ENCODE results near the gene TRAK1. TPM values are rescaled to one million over a fixed set of nuclear protein-coding genes. Genes with fewer than 3 reads are reported as not detected.

Gene TRAK1
- total RNA-seq, 3 donors from 2014 or later, result 29.0 to 53.7 (median 40.6) TPM

GRCh38 chr3:42224658-42225421 lies 133.7 kb downstream of the TRAK1 start:
- intact Hi-C loops (cut with DNase I; ENCODE audit: low total_unique reads), result no loop called here
- Histone ChIP-seq H3K36me3 (no peaks in the 10 kb centered on the region), H3K27ac (no peak overlapping the region), H3K9me3 (no peaks in the 10 kb centered on the region), H3K4me3 (no peak overlapping the region), H3K27me3 (no peaks in the 10 kb centered on the region), H3K4me1 (no peaks in the 10 kb centered on the region)
- DNase-seq (ENCODE audit: low spot score in 2 of 2), result no peak
- no peak for TF ChIP-seq POLR2AphosphoS5 (IDR thresholded peaks at IDR 0.05)
- TF ChIP-seq CTCF (IDR thresholded peaks at IDR 0.05), result no peak
- TF ChIP-seq POLR2A (IDR thresholded peaks at IDR 0.05), result no peak

- H3K9me3 ChIP-seq, result no peaks in the 10 kb centered on the region
- H3K27ac ChIP-seq, result no peak overlapping the region
- H3K27me3 ChIP-seq, result no peaks in the 10 kb centered on the region
- no peak for TF ChIP-seq POLR2A (IDR thresholded peaks at IDR 0.05)
- TF ChIP-seq CTCF (IDR thresholded peaks at IDR 0.05), result no peak
- no peaks in the 10 kb centered on the region for H3K36me3 ChIP-seq
- intact Hi-C loops (cut with DNase I; ENCODE audit: low total_unique reads), result no loop called here
- H3K4me1 ChIP-seq, result no peaks in the 10 kb centered on the region
- no peak overlapping the region for H3K4me3 ChIP-seq
- no peak for DNase-seq (ENCODE audit: low spot score in 2 of 2)
These were observed 134.6 kb downstream of the TRAK1 start for GRCh38 chr3:42225486-42226363.

- intact Hi-C loops (cut with DNase I; ENCODE audit: low total_unique reads), result no loop called here
- no peaks in the 10 kb centered on the region for H3K4me1 ChIP-seq
- H3K4me3 ChIP-seq, result no peak overlapping the region
- no peak overlapping the region for H3K27ac ChIP-seq
- H3K36me3 ChIP-seq, result no peaks in the 10 kb centered on the region
- H3K9me3 ChIP-seq, result no peaks in the 10 kb centered on the region
- no peaks in the 10 kb centered on the region for H3K27me3 ChIP-seq
- no peak for DNase-seq (ENCODE audit: low spot score in 2 of 2)
- TF ChIP-seq POLR2AphosphoS5 (IDR thresholded peaks at IDR 0.05), result no peak
- no peak for TF ChIP-seq CTCF (IDR thresholded peaks at IDR 0.05)
- TF ChIP-seq POLR2A (IDR thresholded peaks at IDR 0.05), result no peak
These were observed 135.6 kb downstream of the TRAK1 start for GRCh38 chr3:42226470-42227425.

- Histone ChIP-seq H3K27ac (no peak overlapping the region), H3K4me1 (no peaks in the 10 kb centered on the region), H3K36me3 (no peaks in the 10 kb centered on the region), H3K4me3 (no peak overlapping the region), H3K27me3 (no peaks in the 10 kb centered on the region), H3K9me3 (no peaks in the 10 kb centered on the region)
- no peak for DNase-seq (ENCODE audit: low spot score in 2 of 2)
- TF ChIP-seq CTCF (IDR thresholded peaks at IDR 0.05), result peak in 1 of 3 donors; percentile 14
- no peak for TF ChIP-seq POLR2AphosphoS5 (IDR thresholded peaks at IDR 0.05)
- intact Hi-C loops (cut with DNase I; ENCODE audit: low total_unique reads), result no loop called here
These were observed 137.6 kb downstream of the TRAK1 start for GRCh38 chr3:42228796-42229195.

All from breast epithelium (tissue), 4 donors.